ENCODE results near the gene RAB6A. TPM values are rescaled to one million over a fixed set of nuclear protein-coding genes. Genes with fewer than 3 reads are reported as not detected.
A peak's percentile ranks its signal among the peaks of the same experiment; 100 is the strongest.

RAB6A gene
- total and polyA plus RNA-seq, 10 of the 15 experiments (the other 5 are each of a cell fraction or from before 2014, with no cell fraction given): 9.8 to 107 (median 34.1) TPM

DNA sequence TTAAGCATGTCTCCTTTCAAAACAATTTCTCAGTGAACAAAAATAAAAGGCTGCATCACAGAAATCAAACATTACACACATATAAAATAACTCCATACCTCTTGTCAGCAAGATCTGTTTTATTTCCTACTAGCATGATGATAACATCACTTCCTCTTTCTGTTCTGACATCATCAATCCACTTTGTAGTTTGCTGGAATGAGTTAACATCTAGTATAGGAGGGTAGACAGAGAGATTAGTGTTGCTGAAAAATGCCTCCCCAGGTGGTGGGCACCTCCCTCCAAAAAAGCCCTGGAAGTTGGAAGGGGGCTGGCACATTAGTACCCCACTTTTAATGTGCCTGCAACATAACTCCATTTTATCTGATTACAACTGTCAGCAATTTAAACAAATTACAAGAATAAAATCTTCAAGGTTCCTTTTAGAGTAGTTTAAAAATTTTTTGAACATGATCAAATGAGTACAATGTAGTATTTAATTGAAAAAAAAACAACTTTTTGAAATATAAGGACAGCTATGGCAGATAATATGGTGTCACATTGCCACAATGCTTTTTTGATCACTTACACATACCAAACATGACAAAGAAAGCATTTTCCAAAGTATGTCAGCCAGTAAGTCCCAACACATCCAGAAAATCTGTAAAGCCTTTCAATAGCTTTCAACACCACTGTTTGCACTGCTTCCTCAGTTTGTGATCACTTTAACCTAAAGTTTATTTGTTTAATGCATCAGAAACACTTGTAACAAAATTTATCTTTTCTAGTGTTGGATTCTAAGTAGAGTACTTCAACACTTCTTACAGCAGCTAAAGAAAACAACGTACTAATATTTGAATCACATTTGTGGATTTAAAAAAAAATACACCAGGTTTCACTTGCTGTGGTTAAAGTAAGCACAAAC, 44.5 kb downstream of the RAB6A start (continued):
- TF ChIP-seq LARP7 (IDR thresholded peaks at IDR 0.05) (no peak), KDM1A (IDR thresholded peaks at IDR 0.05; ENCODE audit: borderline replicate concordance) (no peak), HDGF (IDR thresholded peaks at IDR 0.05) (no peak), ZNF384 (IDR thresholded peaks at IDR 0.05; ENCODE audit: borderline replicate concordance, low read depth, low read length) (no peak), SPI1 (IDR thresholded peaks at IDR 0.05; ENCODE audit: borderline replicate concordance, insufficient read depth, low read depth, low read length) (peak; percentile 88), EP300 (IDR thresholded peaks at IDR 0.05; ENCODE audit: borderline replicate concordance in 1 of 2, control insufficient read depth in 1 of 2, low read depth in 2 of 2, low read length in 2 of 2) (no peak), TBL1XR1 (IDR thresholded peaks at IDR 0.05; ENCODE audit: low read depth, low read length) (no peak), CREB1 (IDR thresholded peaks at IDR 0.05; ENCODE audit: low read depth) (peak; percentile 79), CHD2 (IDR thresholded peaks at IDR 0.05; ENCODE audit: borderline replicate concordance, low read depth, low read length) (no peak), STAT3 (IDR thresholded peaks at IDR 0.05; ENCODE audit: low read depth, low read length) (no peak)
- TF ChIP-seq, protein P1, sequence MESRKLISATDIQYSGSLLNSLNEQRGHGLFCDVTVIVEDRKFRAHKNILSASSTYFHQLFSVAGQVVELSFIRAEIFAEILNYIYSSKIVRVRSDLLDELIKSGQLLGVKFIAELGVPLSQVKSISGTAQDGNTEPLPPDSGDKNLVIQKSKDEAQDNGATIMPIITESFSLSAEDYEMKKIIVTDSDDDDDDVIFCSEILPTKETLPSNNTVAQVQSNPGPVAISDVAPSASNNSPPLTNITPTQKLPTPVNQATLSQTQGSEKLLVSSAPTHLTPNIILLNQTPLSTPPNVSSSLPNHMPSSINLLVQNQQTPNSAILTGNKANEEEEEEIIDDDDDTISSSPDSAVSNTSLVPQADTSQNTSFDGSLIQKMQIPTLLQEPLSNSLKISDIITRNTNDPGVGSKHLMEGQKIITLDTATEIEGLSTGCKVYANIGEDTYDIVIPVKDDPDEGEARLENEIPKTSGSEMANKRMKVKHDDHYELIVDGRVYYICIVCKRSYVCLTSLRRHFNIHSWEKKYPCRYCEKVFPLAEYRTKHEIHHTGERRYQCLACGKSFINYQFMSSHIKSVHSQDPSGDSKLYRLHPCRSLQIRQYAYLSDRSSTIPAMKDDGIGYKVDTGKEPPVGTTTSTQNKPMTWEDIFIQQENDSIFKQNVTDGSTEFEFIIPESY (IDR thresholded peaks at IDR 0.05): no peak
- TF ChIP-seq, protein P2, sequence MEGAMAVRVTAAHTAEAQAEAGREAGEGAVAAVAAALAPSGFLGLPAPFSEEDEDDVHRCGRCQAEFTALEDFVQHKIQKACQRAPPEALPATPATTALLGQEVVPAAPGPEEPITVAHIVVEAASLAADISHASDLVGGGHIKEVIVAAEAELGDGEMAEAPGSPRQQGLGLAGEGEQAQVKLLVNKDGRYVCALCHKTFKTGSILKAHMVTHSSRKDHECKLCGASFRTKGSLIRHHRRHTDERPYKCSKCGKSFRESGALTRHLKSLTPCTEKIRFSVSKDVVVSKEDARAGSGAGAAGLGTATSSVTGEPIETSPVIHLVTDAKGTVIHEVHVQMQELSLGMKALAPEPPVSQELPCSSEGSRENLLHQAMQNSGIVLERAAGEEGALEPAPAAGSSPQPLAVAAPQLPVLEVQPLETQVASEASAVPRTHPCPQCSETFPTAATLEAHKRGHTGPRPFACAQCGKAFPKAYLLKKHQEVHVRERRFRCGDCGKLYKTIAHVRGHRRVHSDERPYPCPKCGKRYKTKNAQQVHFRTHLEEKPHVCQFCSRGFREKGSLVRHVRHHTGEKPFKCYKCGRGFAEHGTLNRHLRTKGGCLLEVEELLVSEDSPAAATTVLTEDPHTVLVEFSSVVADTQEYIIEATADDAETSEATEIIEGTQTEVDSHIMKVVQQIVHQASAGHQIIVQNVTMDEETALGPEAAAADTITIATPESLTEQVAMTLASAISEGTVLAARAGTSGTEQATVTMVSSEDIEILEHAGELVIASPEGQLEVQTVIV (IDR thresholded peaks at IDR 0.05; ENCODE audit: borderline replicate concordance, partially characterized antibody): no peak
- TF ChIP-seq, protein P3, sequence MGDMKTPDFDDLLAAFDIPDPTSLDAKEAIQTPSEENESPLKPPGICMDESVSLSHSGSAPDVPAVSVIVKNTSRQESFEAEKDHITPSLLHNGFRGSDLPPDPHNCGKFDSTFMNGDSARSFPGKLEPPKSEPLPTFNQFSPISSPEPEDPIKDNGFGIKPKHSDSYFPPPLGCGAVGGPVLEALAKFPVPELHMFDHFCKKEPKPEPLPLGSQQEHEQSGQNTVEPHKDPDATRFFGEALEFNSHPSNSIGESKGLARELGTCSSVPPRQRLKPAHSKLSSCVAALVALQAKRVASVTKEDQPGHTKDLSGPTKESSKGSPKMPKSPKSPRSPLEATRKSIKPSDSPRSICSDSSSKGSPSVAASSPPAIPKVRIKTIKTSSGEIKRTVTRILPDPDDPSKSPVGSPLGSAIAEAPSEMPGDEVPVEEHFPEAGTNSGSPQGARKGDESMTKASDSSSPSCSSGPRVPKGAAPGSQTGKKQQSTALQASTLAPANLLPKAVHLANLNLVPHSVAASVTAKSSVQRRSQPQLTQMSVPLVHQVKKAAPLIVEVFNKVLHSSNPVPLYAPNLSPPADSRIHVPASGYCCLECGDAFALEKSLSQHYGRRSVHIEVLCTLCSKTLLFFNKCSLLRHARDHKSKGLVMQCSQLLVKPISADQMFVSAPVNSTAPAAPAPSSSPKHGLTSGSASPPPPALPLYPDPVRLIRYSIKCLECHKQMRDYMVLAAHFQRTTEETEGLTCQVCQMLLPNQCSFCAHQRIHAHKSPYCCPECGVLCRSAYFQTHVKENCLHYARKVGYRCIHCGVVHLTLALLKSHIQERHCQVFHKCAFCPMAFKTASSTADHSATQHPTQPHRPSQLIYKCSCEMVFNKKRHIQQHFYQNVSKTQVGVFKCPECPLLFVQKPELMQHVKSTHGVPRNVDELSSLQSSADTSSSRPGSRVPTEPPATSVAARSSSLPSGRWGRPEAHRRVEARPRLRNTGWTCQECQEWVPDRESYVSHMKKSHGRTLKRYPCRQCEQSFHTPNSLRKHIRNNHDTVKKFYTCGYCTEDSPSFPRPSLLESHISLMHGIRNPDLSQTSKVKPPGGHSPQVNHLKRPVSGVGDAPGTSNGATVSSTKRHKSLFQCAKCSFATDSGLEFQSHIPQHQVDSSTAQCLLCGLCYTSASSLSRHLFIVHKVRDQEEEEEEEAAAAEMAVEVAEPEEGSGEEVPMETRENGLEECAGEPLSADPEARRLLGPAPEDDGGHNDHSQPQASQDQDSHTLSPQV (IDR thresholded peaks at IDR 0.05): no peak
- TF ChIP-seq, protein P4, sequence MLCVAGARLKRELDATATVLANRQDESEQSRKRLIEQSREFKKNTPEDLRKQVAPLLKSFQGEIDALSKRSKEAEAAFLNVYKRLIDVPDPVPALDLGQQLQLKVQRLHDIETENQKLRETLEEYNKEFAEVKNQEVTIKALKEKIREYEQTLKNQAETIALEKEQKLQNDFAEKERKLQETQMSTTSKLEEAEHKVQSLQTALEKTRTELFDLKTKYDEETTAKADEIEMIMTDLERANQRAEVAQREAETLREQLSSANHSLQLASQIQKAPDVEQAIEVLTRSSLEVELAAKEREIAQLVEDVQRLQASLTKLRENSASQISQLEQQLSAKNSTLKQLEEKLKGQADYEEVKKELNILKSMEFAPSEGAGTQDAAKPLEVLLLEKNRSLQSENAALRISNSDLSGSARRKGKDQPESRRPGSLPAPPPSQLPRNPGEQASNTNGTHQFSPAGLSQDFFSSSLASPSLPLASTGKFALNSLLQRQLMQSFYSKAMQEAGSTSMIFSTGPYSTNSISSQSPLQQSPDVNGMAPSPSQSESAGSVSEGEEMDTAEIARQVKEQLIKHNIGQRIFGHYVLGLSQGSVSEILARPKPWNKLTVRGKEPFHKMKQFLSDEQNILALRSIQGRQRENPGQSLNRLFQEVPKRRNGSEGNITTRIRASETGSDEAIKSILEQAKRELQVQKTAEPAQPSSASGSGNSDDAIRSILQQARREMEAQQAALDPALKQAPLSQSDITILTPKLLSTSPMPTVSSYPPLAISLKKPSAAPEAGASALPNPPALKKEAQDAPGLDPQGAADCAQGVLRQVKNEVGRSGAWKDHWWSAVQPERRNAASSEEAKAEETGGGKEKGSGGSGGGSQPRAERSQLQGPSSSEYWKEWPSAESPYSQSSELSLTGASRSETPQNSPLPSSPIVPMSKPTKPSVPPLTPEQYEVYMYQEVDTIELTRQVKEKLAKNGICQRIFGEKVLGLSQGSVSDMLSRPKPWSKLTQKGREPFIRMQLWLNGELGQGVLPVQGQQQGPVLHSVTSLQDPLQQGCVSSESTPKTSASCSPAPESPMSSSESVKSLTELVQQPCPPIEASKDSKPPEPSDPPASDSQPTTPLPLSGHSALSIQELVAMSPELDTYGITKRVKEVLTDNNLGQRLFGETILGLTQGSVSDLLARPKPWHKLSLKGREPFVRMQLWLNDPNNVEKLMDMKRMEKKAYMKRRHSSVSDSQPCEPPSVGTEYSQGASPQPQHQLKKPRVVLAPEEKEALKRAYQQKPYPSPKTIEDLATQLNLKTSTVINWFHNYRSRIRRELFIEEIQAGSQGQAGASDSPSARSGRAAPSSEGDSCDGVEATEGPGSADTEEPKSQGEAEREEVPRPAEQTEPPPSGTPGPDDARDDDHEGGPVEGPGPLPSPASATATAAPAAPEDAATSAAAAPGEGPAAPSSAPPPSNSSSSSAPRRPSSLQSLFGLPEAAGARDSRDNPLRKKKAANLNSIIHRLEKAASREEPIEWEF (IDR thresholded peaks at IDR 0.05; ENCODE audit: insufficient replicate concordance, low read depth, low read length): no peak

All from GM12878 (cell line).